RWPE2 (cell line): ENCODE data around the gene WNT3A.

Experiments
- ATAC-seq: fragments of 200-7000 bp; cut with Tn5 transposase; 3 replicates; pipeline ENCODE4 v1.9.1; 2021; ENCODE audit warnings: low read depth
- DNase-seq: peaks from one replicate; pipeline ENCODE4 v3.0.0-alpha.2; 2020; ENCODE audit warnings: low spot score
- H3K27ac ChIP-seq: fragments of 450-650 bp; 2 replicates; pipeline ENCODE4 v1.5.1; 2017; ENCODE audit warnings: mild to moderate bottlenecking; ENCODE audit not compliant: poor library complexity, severe bottlenecking
- H3K27me3 ChIP-seq: fragments of 250-450 bp; sonication (Bioruptor Pico); 2 replicates; pipeline ENCODE4 v1.5.1; 2021; ENCODE audit warnings: mild to moderate bottlenecking, moderate library complexity; ENCODE audit not compliant: insufficient read depth, poor library complexity, severe bottlenecking
- H3K36me3 ChIP-seq: fragments of 250-450 bp; sonication (Bioruptor Pico); 2 replicates; pipeline ENCODE4 v1.5.1; 2020; ENCODE audit warnings: low read depth, mild to moderate bottlenecking, moderate library complexity
- H3K4me1 ChIP-seq: fragments of 250-450 bp; sonication (Bioruptor Pico); 2 replicates; pipeline ENCODE4 v1.5.1; 2021; ENCODE audit warnings: mild to moderate bottlenecking, moderate library complexity; ENCODE audit not compliant: insufficient read depth, poor library complexity, severe bottlenecking
- H3K4me3 ChIP-seq: fragments of 250-450 bp; sonication (Bioruptor Pico); 2 replicates; pipeline ENCODE4 v1.5.1; 2021; ENCODE audit warnings: mild to moderate bottlenecking, moderate library complexity; ENCODE audit not compliant: severe bottlenecking
- H3K9me3 ChIP-seq: fragments of 250-450 bp; sonication (Bioruptor Pico); 2 replicates; pipeline ENCODE4 v1.5.1; 2021; ENCODE audit warnings: mild to moderate bottlenecking, moderate library complexity; ENCODE audit not compliant: severe bottlenecking
- CTCF ChIP-seq: fragments of 450-650 bp; IDR thresholded peaks from one replicate; pipeline ENCODE4 v1.5.1; 2017; ENCODE audit warnings: mild to moderate bottlenecking, moderate library complexity; ENCODE audit not compliant: poor library complexity, severe bottlenecking

WNT3A gene

GRCh38 chr1:228009116-228009827, 2.5 kb downstream of the WNT3A start:
- Histone ChIP-seq H3K27me3 (peaks cover 13% of the 10 kb centered on the region), H3K27ac (no peak overlapping the region), H3K4me3 (no peak overlapping the region), H3K4me1 (peaks cover 18% of the 10 kb centered on the region), H3K36me3 (no peaks in the 10 kb centered on the region), H3K9me3 (no peaks in the 10 kb centered on the region)
- ATAC-seq = no peak
- DNase-seq = no peak
- TF ChIP-seq CTCF = no peak

GRCh38 chr1:228009828-228010775, 3.3 kb downstream of the WNT3A start:
- TF ChIP-seq CTCF = no peak
- ATAC-seq (no peak), DNase-seq (no peak)
- Histone ChIP-seq H3K9me3 (no peaks in the 10 kb centered on the region), H3K36me3 (no peaks in the 10 kb centered on the region), H3K4me3 (no peak overlapping the region), H3K27ac (no peak overlapping the region), H3K4me1 (peaks cover 26% of the 10 kb centered on the region), H3K27me3 (peaks cover 13% of the 10 kb centered on the region)

- Histone ChIP-seq H3K27ac (no peak overlapping the region), H3K9me3 (no peaks in the 10 kb centered on the region), H3K4me1 (peaks cover 28% of the 10 kb centered on the region), H3K27me3 (peaks cover 11% of the 10 kb centered on the region), H3K36me3 (no peaks in the 10 kb centered on the region), H3K4me3 (no peak overlapping the region)
- TF ChIP-seq CTCF = no peak
- ATAC-seq (no peak), DNase-seq (no peak)
These were observed 4.1 kb downstream of the WNT3A start for GRCh38 chr1:228010921-228011320.

GRCh38 chr1:228011721-228012311, 5.0 kb downstream of the WNT3A start:
- no peak for TF ChIP-seq CTCF
- Histone ChIP-seq H3K36me3 (no peaks in the 10 kb centered on the region), H3K27me3 (peaks cover 5% of the 10 kb centered on the region), H3K27ac (no peak overlapping the region), H3K9me3 (no peaks in the 10 kb centered on the region), H3K4me3 (no peak overlapping the region), H3K4me1 (peaks cover 28% of the 10 kb centered on the region)
- ATAC-seq (no peak), DNase-seq (no peak)
